Stimulated activated CD8-positive, alpha-beta memory T cell treated with anti-CD3 and anti-CD28 coated beads, Interleukin-7, amount 100 ng/mL, for 4 hours (primary cell): ENCODE data around the gene F2R.
"Not testable (repeated sequence)": the region's sequence is repeated elsewhere in the genome, so short reads cannot be mapped to it uniquely, and the experiment has no call there.

Source experiments
- DNase-seq, 2 donors: peaks; one replicate each; pipeline ENCODE4 v3.0.0-alpha.2; 2020; ENCODE audit warnings: low read depth in 2 of 2

The F2R gene

GRCh38 chr5:76715736-76716455, at the start of gene F2R:
Gene F2R, plus strand, starts transcription at chr5:76716126. Its CDS starts 182 bp downstream, at chr5:76716308.
- peak in 1 of 2 donors; percentile 50 for DNase-seq

- no peak for DNase-seq
These were observed 48.4 kb upstream of the F2R start for GRCh38 chr5:76667495-76667894.

- no peak for DNase-seq
These were observed 46.7 kb upstream of the F2R start for GRCh38 chr5:76669245-76669644.

GRCh38 chr5:76670508-76670907, 45.4 kb upstream of the F2R start:
- no peak for DNase-seq

- DNase-seq: no peak
These were observed 43.7 kb upstream of the F2R start for GRCh38 chr5:76672242-76672641.

GRCh38 chr5:76673125-76673524, 42.8 kb upstream of the F2R start:
- DNase-seq: no peak

- DNase-seq: no peak
These were observed 41.4 kb upstream of the F2R start for GRCh38 chr5:76674330-76675066.

- DNase-seq: no peak
These were observed 40.6 kb upstream of the F2R start for GRCh38 chr5:76675364-76675763.

GRCh38 chr5:76677849-76678472, 38.0 kb upstream of the F2R start:
- no peak for DNase-seq

GRCh38 chr5:76679231-76679630, 36.7 kb upstream of the F2R start:
- no peak for DNase-seq

- DNase-seq: not testable (repeated sequence)
These were observed 35.1 kb upstream of the F2R start for GRCh38 chr5:76680826-76681225.

GRCh38 chr5:76681287-76681686, 34.6 kb upstream of the F2R start:
- no peak for DNase-seq

- no peak for DNase-seq
These were observed 33.5 kb upstream of the F2R start for GRCh38 chr5:76682387-76682786.

- DNase-seq: no peak
These were observed 31.9 kb upstream of the F2R start for GRCh38 chr5:76683816-76684731.

- DNase-seq: no peak
These were observed 31.0 kb upstream of the F2R start for GRCh38 chr5:76684756-76685519.

GRCh38 chr5:76685704-76686103, 30.2 kb upstream of the F2R start:
- DNase-seq: no peak

GRCh38 chr5:76688212-76688611, 27.7 kb upstream of the F2R start:
- DNase-seq: no peak

- no peak for DNase-seq
These were observed 27.1 kb upstream of the F2R start for GRCh38 chr5:76688836-76689235.

GRCh38 chr5:76689321-76690036, 26.4 kb upstream of the F2R start:
- no peak for DNase-seq

- no peak for DNase-seq
These were observed 25.8 kb upstream of the F2R start for GRCh38 chr5:76690037-76690679.
